Body of pancreas (tissue), 4 donors: ENCODE results near the gene LCAT. TPM values are rescaled to one million over a fixed set of nuclear protein-coding genes. Genes with fewer than 3 reads are reported as not detected.

Experiments used
- ATAC-seq: fragments of 150-250 bp; one replicate; pipeline ENCODE4 v1.9.1; 2016
- DNase-seq, 4 donors: peaks; one replicate each; pipeline ENCODE4 v3.0.0-alpha.2; 2019
- H3K27ac ChIP-seq, 4 donors: fragments of 200-600 bp; sonication (generic); 1 replicate in 3 of 4; 2 replicates in 1 of 4; pipeline versions ENCODE4 v1.5.1 to v1.6.1; 2016 to 2019; ENCODE audit warnings: mild to moderate bottlenecking in 1 of 4, mixed read lengths in 1 of 4, moderate library complexity in 1 of 4
- H3K27me3 ChIP-seq, 2 donors: fragments of 200-600 bp; sonication (generic); one replicate each; pipeline ENCODE4 v1.6.0; 2016; ENCODE audit warnings: mild to moderate bottlenecking in 1 of 2
- H3K36me3 ChIP-seq, 2 donors: fragments of 200-600 bp; sonication (generic); replicated peaks in 1 of 2; 2 replicates each; pipeline ENCODE4 v1.5.1; 2016; ENCODE audit warnings: low read depth in 2 of 2; ENCODE audit not compliant: insufficient read depth in 1 of 2
- H3K4me1 ChIP-seq: fragments of 200-600 bp; sonication (generic); one replicate; pipeline ENCODE4 v1.6.0; 2016
- H3K4me3 ChIP-seq, 2 donors: fragments of 200-600 bp; sonication (generic); 1 replicate in 1 of 2; 2 replicates in 1 of 2; pipeline ENCODE4 v1.5.1; 2016 to 2019
- H3K9me3 ChIP-seq, 3 donors: fragments of 200-600 bp; sonication (generic); 1 replicate in 2 of 3; 2 replicates in 1 of 3; pipeline ENCODE4 v1.5.1; 2016
- POLR2A ChIP-seq, 3 donors: fragments of 450-650 bp; IDR thresholded peaks; one replicate each; pipeline ENCODE4 v1.6.1; 2016; ENCODE audit warnings: antibody characterized with exemption in 3 of 3, mild to moderate bottlenecking in 2 of 3
- WGBS, 2 donors: methylation state at CpG; one replicate each; pipeline ENCODE4 v1.1.5; 2017; 5-methylcytosine and 5-hydroxymethylcytosine counted together
- intact Hi-C: fragments of 100-400 bp; cut with DNase I; formaldehyde crosslinking; loops from one replicate; pipeline ENCODE4 v1.15.1; 2023
- total RNA-seq, 2 donors: library from RNA; depleted of rRNA; stranded (reverse); fragments of >200 nt; gene quantifications; one replicate each; pipeline ENCODE4 v1.1.0, GENCODE V29; 2016
- TF ChIP-seq, protein P1 (sequence below), 7 experiments: fragments of 450-650 bp in 4 of 7; fragments of 200-600 bp in 3 of 7; sonication (generic) in 3 of 7; IDR thresholded peaks; one replicate each; pipeline ENCODE4 v1.5.1; 2016 to 2019; ENCODE audit warnings: antibody characterized with exemption in 7 of 7

The LCAT gene
- total RNA-seq, 2 donors from 2014 or later: 7.5 to 17.8 TPM

DNA sequence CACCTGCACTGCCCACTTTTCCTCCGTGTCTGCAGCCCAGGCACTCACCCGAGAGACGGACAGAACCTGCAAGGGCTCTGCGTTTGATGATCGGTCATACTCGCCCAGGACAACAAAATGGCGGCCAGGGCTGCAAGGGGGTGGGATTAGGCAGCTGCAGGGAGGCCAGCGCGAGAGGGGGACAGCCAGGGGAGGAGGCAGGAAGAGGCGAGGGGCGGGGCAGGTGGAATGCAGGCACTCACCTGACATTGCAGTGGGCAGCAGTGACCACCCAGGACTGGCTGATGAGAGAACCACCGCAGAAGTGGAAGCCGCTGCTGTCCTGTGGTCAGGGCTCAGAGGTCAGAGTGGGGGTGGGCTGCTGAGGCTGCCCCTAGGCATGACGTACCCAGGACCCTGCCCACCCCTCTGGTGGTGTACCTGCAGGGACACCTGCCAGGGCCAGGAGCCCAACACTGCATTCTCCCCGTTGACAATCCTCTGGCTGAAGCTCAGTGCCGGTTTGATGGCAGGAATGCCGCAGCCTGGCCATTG lies 13.2 kb downstream of the LCAT start:
- TF ChIP-seq, protein P1, sequence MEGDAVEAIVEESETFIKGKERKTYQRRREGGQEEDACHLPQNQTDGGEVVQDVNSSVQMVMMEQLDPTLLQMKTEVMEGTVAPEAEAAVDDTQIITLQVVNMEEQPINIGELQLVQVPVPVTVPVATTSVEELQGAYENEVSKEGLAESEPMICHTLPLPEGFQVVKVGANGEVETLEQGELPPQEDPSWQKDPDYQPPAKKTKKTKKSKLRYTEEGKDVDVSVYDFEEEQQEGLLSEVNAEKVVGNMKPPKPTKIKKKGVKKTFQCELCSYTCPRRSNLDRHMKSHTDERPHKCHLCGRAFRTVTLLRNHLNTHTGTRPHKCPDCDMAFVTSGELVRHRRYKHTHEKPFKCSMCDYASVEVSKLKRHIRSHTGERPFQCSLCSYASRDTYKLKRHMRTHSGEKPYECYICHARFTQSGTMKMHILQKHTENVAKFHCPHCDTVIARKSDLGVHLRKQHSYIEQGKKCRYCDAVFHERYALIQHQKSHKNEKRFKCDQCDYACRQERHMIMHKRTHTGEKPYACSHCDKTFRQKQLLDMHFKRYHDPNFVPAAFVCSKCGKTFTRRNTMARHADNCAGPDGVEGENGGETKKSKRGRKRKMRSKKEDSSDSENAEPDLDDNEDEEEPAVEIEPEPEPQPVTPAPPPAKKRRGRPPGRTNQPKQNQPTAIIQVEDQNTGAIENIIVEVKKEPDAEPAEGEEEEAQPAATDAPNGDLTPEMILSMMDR (IDR thresholded peaks at IDR 0.05): no peak
- no peak for TF ChIP-seq POLR2A (IDR thresholded peaks at IDR 0.05)
- Histone ChIP-seq H3K9me3 (no peaks in the 10 kb centered on the region), H3K4me3 (peak overlapping the region in 1 of 2 donors; percentile 16), H3K36me3 (no peaks in the 10 kb centered on the region), H3K4me1 (peaks cover 87% of the 10 kb centered on the region), H3K27ac (peak overlapping the region; percentile 78 to 82 (median 80)), H3K27me3 (no peaks in the 10 kb centered on the region)
- intact Hi-C loops: no loop called here
- WGBS, 2 donors: 45 to 59% methylated on average over 14 to 17 of the region's 17 CpGs
- DNase-seq: peak in 3 of 4 donors; percentile 50 to 58 (median 53)
- no peak for ATAC-seq

DNA sequence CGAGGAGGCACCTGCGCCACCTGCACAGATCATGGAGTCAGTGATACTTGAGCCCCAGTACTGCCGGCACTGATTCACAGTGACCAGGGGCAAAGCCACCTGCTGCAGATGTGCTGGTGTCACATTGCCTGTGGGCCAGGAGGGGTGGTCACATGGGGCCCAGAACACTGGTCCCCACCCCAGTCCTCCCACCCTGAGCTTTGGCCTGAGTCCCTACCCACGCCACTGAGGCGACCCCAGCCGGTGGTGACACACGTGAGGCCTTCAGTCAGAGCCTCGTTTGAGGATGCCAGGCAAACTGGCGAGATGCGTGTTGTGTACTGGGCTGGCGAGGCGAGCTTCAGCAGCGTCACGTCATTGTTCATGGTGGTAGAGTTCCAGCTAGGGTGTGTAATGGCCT lies 13.7 kb downstream of the LCAT start:
- DNase-seq: peak in 2 of 4 donors; percentile 38 to 48
- 59 to 63% methylated on average over 2 to 14 of the region's 14 CpGs for WGBS, 2 donors

DNA sequence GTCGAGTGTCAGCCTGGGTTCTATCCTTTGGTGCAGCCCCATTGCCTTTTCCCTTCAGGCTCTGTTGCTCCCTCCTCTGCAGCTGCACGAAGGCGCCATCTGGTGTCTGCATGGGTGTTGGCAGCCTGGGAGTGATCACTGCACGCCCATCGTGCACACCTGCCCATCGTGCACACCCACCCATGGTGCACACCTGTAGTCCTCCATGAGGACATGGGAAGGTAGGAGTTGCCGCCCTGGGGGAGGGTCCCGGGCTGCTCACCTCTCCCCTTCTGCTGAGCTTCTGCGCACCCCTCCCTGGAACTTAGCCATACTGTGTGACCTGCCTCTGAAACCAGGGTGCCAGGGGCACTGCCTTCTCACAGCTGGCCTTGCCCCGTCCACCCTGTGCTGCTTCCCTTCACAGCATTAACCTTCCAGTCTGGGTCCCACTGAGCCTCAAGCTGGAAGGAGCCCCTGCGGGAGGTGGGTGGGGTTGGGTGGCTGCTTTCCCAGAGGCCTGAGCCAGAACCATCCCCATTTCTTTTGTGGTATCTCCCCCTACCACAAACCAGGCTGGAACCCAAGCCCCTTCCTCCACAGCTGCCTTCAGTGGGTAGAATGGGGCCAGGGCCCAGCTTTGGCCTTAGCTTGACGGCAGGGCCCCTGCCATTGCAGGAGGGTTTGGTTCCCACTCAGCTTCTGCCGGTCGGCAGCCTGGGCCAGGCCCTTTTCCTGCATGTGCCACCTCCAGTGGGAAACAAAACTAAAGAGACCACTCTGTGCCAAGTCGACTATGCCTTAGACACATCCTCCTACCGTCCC lies 15.2 kb downstream of the LCAT start:
- TF ChIP-seq, protein P1 (IDR thresholded peaks at IDR 0.05): peak; percentile 65 to 95 (median 84)
- TF ChIP-seq POLR2A (IDR thresholded peaks at IDR 0.05): peak; percentile 36 to 60 (median 47)
- H3K27me3 ChIP-seq: no peaks in the 10 kb centered on the region
- H3K27ac ChIP-seq: peak overlapping the region in 3 of 4 donors; percentile 79 to 84 (median 82)
- ATAC-seq: peak; percentile 34
- WGBS, 2 donors: 26 to 35% methylated on average over 8 to 16 of the region's 16 CpGs
- H3K4me3 ChIP-seq: no peak overlapping the region
- H3K36me3 ChIP-seq: no peaks in the 10 kb centered on the region
- DNase-seq: peak; percentile 84 to 85 (median 84)
- intact Hi-C loops: no loop called here
- H3K4me1 ChIP-seq: peaks cover 87% of the 10 kb centered on the region
- H3K9me3 ChIP-seq: no peaks in the 10 kb centered on the region

More for the DNA sequence above, 13.7 kb downstream of the LCAT start:
- Histone ChIP-seq H3K27ac (peak overlapping the region; percentile 58 to 82 (median 80)), H3K4me1 (peaks cover 89% of the 10 kb centered on the region), H3K4me3 (peak overlapping the region in 1 of 2 donors; percentile 16), H3K9me3 (no peaks in the 10 kb centered on the region), H3K27me3 (no peaks in the 10 kb centered on the region), H3K36me3 (no peaks in the 10 kb centered on the region)
- ATAC-seq: no peak
- intact Hi-C loops: no loop called here
- no peak for TF ChIP-seq POLR2A (IDR thresholded peaks at IDR 0.05)
- TF ChIP-seq, protein P1 (IDR thresholded peaks at IDR 0.05): no peak

DNA sequence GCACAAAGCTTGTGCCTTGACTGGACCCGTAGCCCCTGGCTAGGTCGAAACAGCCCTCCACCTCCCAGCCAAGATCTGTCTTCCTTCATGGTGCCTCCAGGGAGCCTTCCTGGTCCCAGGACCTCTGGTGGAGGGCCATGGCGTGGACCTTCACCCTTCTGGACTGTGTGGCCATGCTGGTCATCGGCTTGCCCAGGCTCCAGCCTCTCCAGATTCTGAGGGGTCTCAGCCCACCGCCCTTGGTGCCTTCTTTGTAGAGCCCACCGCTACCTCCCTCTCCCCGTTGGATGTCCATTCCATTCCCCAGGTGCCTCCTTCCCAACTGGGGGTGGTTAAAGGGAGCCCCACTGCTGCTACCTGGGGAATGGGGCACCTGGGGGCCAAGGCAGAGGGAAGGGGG lies 15.8 kb downstream of the LCAT start:
- no peaks in the 10 kb centered on the region for H3K36me3 ChIP-seq
- 54 to 72% methylated on average over 3 to 7 of the region's 7 CpGs for WGBS, 2 donors
- peak in 1 of 4 donors; percentile 30 for DNase-seq
- no peaks in the 10 kb centered on the region for H3K9me3 ChIP-seq
- TF ChIP-seq POLR2A (IDR thresholded peaks at IDR 0.05): no peak
- TF ChIP-seq, protein P1 (IDR thresholded peaks at IDR 0.05): no peak
- H3K27ac ChIP-seq: peak overlapping the region in 3 of 4 donors; percentile 79 to 84 (median 82)
- no peak for ATAC-seq
- intact Hi-C loops: no loop called here
- no peaks in the 10 kb centered on the region for H3K27me3 ChIP-seq
- H3K4me1 ChIP-seq: peaks cover 88% of the 10 kb centered on the region
- H3K4me3 ChIP-seq: no peak overlapping the region
